OCI-LY7 (cell line): ENCODE data around the gene ZNF605. TPM values are rescaled to one million over a fixed set of nuclear protein-coding genes. Genes with fewer than 3 reads are reported as not detected.

Experiments used
- BruUV-seq: library from RNA; stranded (reverse); fragments of 400-500 nt; replicated peaks from 2 replicates; lab custom pipeline; 2021; lab: Mats Ljungman, UMichigan
- CTCF ChIA-PET: fragments of 300-600 bp; sonication (Branson Sonifier 250); formaldehyde crosslinking; loops from one replicate; lab custom pipeline; 2022; ENCODE audit warnings: antibody characterized with exemption; ENCODE audit not compliant: unreplicated experiment; lab: Charles Lee
- POLR2A ChIA-PET: fragments of 300-600 bp; sonication (Branson Sonifier 250); formaldehyde crosslinking; loops from one replicate; lab custom pipeline; 2022; ENCODE audit warnings: antibody characterized with exemption; lab: Charles Lee
- DNase-seq: peaks from one replicate; pipeline ENCODE4 v3.0.0-alpha.2; 2015; ENCODE audit warnings: low spot score
- H2AFZ ChIP-seq: fragments of 200-600 bp; sonication (generic), shearing (Covaris generic); 2 replicates; pipeline ENCODE4 v1.6.1; 2014; ENCODE audit warnings: mild to moderate bottlenecking, antibody characterized with exemption, low read length, moderate library complexity
- H3K27ac ChIP-seq: fragments of 200-600 bp; sonication (generic); 2 replicates; pipeline ENCODE4 v1.5.1; 2014; ENCODE audit warnings: mixed run types, low read depth, mild to moderate bottlenecking, moderate library complexity, low read length, inconsistent platforms; ENCODE audit not compliant: poor library complexity, severe bottlenecking
- H3K36me3 ChIP-seq: fragments of 200-600 bp; sonication (generic); 2 replicates; pipeline ENCODE4 v1.6.1; 2014; ENCODE audit warnings: mild to moderate bottlenecking, antibody characterized with exemption, low read length, moderate library complexity, mixed read lengths; ENCODE audit not compliant: insufficient read depth
- H3K4me1 ChIP-seq: fragments of 200-600 bp; sonication (generic); 2 replicates; pipeline ENCODE4 v1.5.1; 2014; ENCODE audit warnings: mild to moderate bottlenecking, low read length; ENCODE audit not compliant: insufficient read depth, poor library complexity, severe bottlenecking
- H3K4me2 ChIP-seq: fragments of 200-600 bp; sonication (generic); 2 replicates; pipeline ENCODE4 v1.6.1; 2014; ENCODE audit warnings: mild to moderate bottlenecking, low read length
- H3K4me3 ChIP-seq: fragments of 200-600 bp; sonication (generic); 2 replicates; pipeline ENCODE4 v1.5.1; 2014; ENCODE audit warnings: mild to moderate bottlenecking, low read depth, low read length; ENCODE audit not compliant: poor library complexity, severe bottlenecking
- H3K79me2 ChIP-seq: fragments of 200-600 bp; sonication (generic); 2 replicates; pipeline ENCODE4 v1.6.1; 2016; ENCODE audit warnings: low read depth, mild to moderate bottlenecking, low read length, moderate library complexity, mixed read lengths; ENCODE audit not compliant: insufficient read depth
- H3K9me2 ChIP-seq: fragments of 200-600 bp; sonication (generic); 2 replicates; pipeline ENCODE4 v1.6.1; 2016; ENCODE audit warnings: mild to moderate bottlenecking, low read length, mixed read lengths; ENCODE audit not compliant: insufficient read depth
- H3K9me3 ChIP-seq: fragments of 200-600 bp; sonication (generic); 2 replicates; pipeline ENCODE4 v1.6.1; 2014; ENCODE audit warnings: mild to moderate bottlenecking, mixed run types, low read length, mixed read lengths
- H4K20me1 ChIP-seq: fragments of 200-600 bp; sonication (generic); 2 replicates; pipeline ENCODE4 v1.6.1; 2014; ENCODE audit warnings: mild to moderate bottlenecking, antibody characterized with exemption, low read length, moderate library complexity, mixed read lengths; ENCODE audit not compliant: insufficient read depth
- CTCF ChIP-seq: fragments of 200-600 bp; sonication (generic); conservative IDR thresholded peaks from 2 replicates; pipeline ENCODE4 v1.5.1; 2014; ENCODE audit warnings: mild to moderate bottlenecking, antibody characterized with exemption, low read length, moderate library complexity, mixed read lengths
- EZH2phosphoT487 ChIP-seq: fragments of 200-600 bp; sonication (generic); IDR thresholded peaks from 2 replicates; pipeline ENCODE4 v1.6.1; 2018; ENCODE audit warnings: low read depth, borderline replicate concordance, mild to moderate bottlenecking, mixed run types, antibody characterized with exemption, low read length, moderate library complexity, mixed read lengths
- intact Hi-C: fragments of 100-400 bp; cut with micrococcal nuclease; formaldehyde crosslinking; loops from one replicate; pipeline ENCODE4 v1.10.0; 2022; ENCODE audit not compliant: unreplicated experiment
- total RNA-seq, 2 experiments: library from RNA; depleted of rRNA in 1 of 2; stranded (reverse); fragments of >200 nt in 1 of 2; shearing (Covaris generic) in 1 of 2; gene quantifications; 2 replicates each; pipeline ENCODE4 v1.2.3, GENCODE V29; 2014 to 2022

ZNF605 gene
- total RNA-seq, 2 experiments from 2014 or later = 6.6 to 13.9 TPM

- POLR2A ChIA-PET = no interaction called here
- no peak for TF ChIP-seq EZH2phosphoT487
- H3K4me3 ChIP-seq = no peak overlapping the region
- no peak overlapping the region for H3K4me2 ChIP-seq
- no peaks in the 10 kb centered on the region for H3K9me2 ChIP-seq
- H3K9me3 ChIP-seq = peaks cover 62% of the 10 kb centered on the region
- no peaks in the 10 kb centered on the region for H4K20me1 ChIP-seq
- CTCF ChIA-PET = no interaction called here
- no peaks in the 10 kb centered on the region for H3K79me2 ChIP-seq
- H3K36me3 ChIP-seq = no peaks in the 10 kb centered on the region
- H2AFZ ChIP-seq = no peak overlapping the region
- H3K27ac ChIP-seq = no peak overlapping the region
- BruUV-seq = TSS peak; percentile 46
- intact Hi-C loops = no loop called here
- DNase-seq = no peak
- no peaks in the 10 kb centered on the region for H3K4me1 ChIP-seq
Observed at GRCh38 chr12:132923356-132923909, 32.7 kb downstream of the ZNF605 start.

GRCh38 chr12:132922676-132923075, 33.4 kb downstream of the ZNF605 start:
- H4K20me1 ChIP-seq = no peaks in the 10 kb centered on the region
- DNase-seq = no peak
- no peaks in the 10 kb centered on the region for H3K4me1 ChIP-seq
- intact Hi-C loops = no loop called here
- TF ChIP-seq CTCF = no peak
- TF ChIP-seq EZH2phosphoT487 = no peak
- ChIA-PET CTCF (no interaction called here), POLR2A (no interaction called here)
- H2AFZ ChIP-seq = no peak overlapping the region
- BruUV-seq = no TSS peak
- H3K4me2 ChIP-seq = no peak overlapping the region
- no peak overlapping the region for H3K4me3 ChIP-seq
- no peaks in the 10 kb centered on the region for H3K36me3 ChIP-seq
- H3K9me3 ChIP-seq = peaks cover 62% of the 10 kb centered on the region
- no peak overlapping the region for H3K27ac ChIP-seq
- H3K9me2 ChIP-seq = no peaks in the 10 kb centered on the region
- H3K79me2 ChIP-seq = no peaks in the 10 kb centered on the region

GRCh38 chr12:132921685-132922084, 34.4 kb downstream of the ZNF605 start:
- POLR2A ChIA-PET = no interaction called here
- Histone ChIP-seq H3K4me2 (no peak overlapping the region), H3K36me3 (no peaks in the 10 kb centered on the region), H3K9me2 (no peaks in the 10 kb centered on the region), H3K79me2 (no peaks in the 10 kb centered on the region), H4K20me1 (no peaks in the 10 kb centered on the region), H3K4me1 (no peaks in the 10 kb centered on the region), H3K27ac (no peak overlapping the region), H3K9me3 (peaks cover 58% of the 10 kb centered on the region), H3K4me3 (no peak overlapping the region), H2AFZ (no peak overlapping the region)
- TF ChIP-seq EZH2phosphoT487 (no peak), CTCF (peak; percentile 77)
- BruUV-seq = no TSS peak
- CTCF ChIA-PET = no interaction called here
- no peak for DNase-seq
- intact Hi-C loops = no loop called here
